Neutrophil (primary cell): Measurements from ENCODE around the gene CCDC102A.
"Not testable (repeated sequence)": the region's sequence is repeated elsewhere in the genome, so short reads cannot be mapped to it uniquely, and the experiment has no call there.

ENCODE experiments used
- H3K27ac ChIP-seq: fragments of 200-600 bp; sonication (generic); 2 replicates; pipeline ENCODE4 v1.5.1; 2016; ENCODE audit warnings: mild to moderate bottlenecking, moderate library complexity
- H3K27me3 ChIP-seq: fragments of 200-600 bp; sonication (generic); 2 replicates; pipeline ENCODE4 v1.6.0; 2016; ENCODE audit warnings: mild to moderate bottlenecking
- H3K36me3 ChIP-seq: fragments of 200-600 bp; sonication (generic); 2 replicates; pipeline ENCODE4 v1.5.1; 2017
- H3K4me1 ChIP-seq, 2 experiments: fragments of 200-600 bp in 1 of 2; sonication (generic) in 1 of 2; 1 replicate in 1 of 2; 2 replicates in 1 of 2; pipeline versions ENCODE4 v1.5.1 to v1.6.1; 2013 to 2016; ENCODE audit warnings: low read depth in 1 of 2, low read length in 1 of 2, mild to moderate bottlenecking in 1 of 2, moderate library complexity in 1 of 2; ENCODE audit not compliant: control insufficient read depth in 1 of 2, insufficient read depth in 1 of 2
- H3K4me3 ChIP-seq, 2 experiments: fragments of 200-600 bp in 1 of 2; sonication (generic) in 1 of 2; 1 replicate in 1 of 2; 2 replicates in 1 of 2; pipeline ENCODE4 v1.5.1; 2013 to 2016; ENCODE audit warnings: low read depth in 1 of 2, low read length in 1 of 2, mild to moderate bottlenecking in 1 of 2, moderate library complexity in 1 of 2
- H3K9me3 ChIP-seq: fragments of 200-600 bp; sonication (generic); 2 replicates; pipeline ENCODE4 v1.5.1; 2016
- CTCF ChIP-seq: fragments of 200-600 bp; sonication (generic); IDR thresholded peaks from 2 replicates; pipeline ENCODE4 v1.5.1; 2016; ENCODE audit warnings: antibody characterized with exemption

The CCDC102A gene

GRCh38 chr16:57572978-57573728, 36.8 kb upstream of the CCDC102A start:
- Histone ChIP-seq H3K9me3 (no peaks in the 10 kb centered on the region), H3K27ac (no peak overlapping the region), H3K4me1 (peaks cover 0 to 3% of the 10 kb centered on the region in 2 experiments), H3K27me3 (peaks cover 4% of the 10 kb centered on the region), H3K36me3 (no peaks in the 10 kb centered on the region), H3K4me3 (no peak overlapping the region)
- no peak for TF ChIP-seq CTCF

- Histone ChIP-seq H3K9me3 (no peaks in the 10 kb centered on the region), H3K4me1 (no peaks in the 10 kb centered on the region), H3K36me3 (no peaks in the 10 kb centered on the region), H3K27ac (no peak overlapping the region), H3K4me3 (no peak overlapping the region), H3K27me3 (no peaks in the 10 kb centered on the region)
- TF ChIP-seq CTCF: no peak
Observed at GRCh38 chr16:57571098-57571497, 34.7 kb upstream of the CCDC102A start.

- H3K27ac ChIP-seq: no peak overlapping the region
- no peaks in the 10 kb centered on the region for H3K36me3 ChIP-seq
- H3K4me3 ChIP-seq: no peak overlapping the region
- no peaks in the 10 kb centered on the region for H3K4me1 ChIP-seq
- no peak for TF ChIP-seq CTCF
- H3K9me3 ChIP-seq: no peaks in the 10 kb centered on the region
- H3K27me3 ChIP-seq: no peaks in the 10 kb centered on the region
Observed at GRCh38 chr16:57570301-57571070, 34.1 kb upstream of the CCDC102A start.

GRCh38 chr16:57569306-57569946, 33.1 kb upstream of the CCDC102A start:
- no peaks in the 10 kb centered on the region for H3K9me3 ChIP-seq
- no peaks in the 10 kb centered on the region for H3K27me3 ChIP-seq
- TF ChIP-seq CTCF: no peak
- no peak overlapping the region for H3K27ac ChIP-seq
- no peak overlapping the region for H3K4me3 ChIP-seq
- H3K36me3 ChIP-seq: no peaks in the 10 kb centered on the region
- no peaks in the 10 kb centered on the region for H3K4me1 ChIP-seq

- not testable (repeated sequence) for H3K4me1 ChIP-seq, H3K9me3 ChIP-seq, H3K36me3 ChIP-seq, H3K4me3 ChIP-seq, H3K27me3 ChIP-seq, H3K27ac ChIP-seq
Observed at GRCh38 chr16:57568772-57569171, 32.4 kb upstream of the CCDC102A start.
